Stimulated activated CD4-positive, alpha-beta T cell treated with anti-CD3 and anti-CD28 coated beads, Interleukin-15, amount 100 ng/mL, for 48 hours (primary cell): ENCODE measurements around the gene ZNF440.
"Not testable (repeated sequence)": the region's sequence is repeated elsewhere in the genome, so short reads cannot be mapped to it uniquely, and the experiment has no call there.

ENCODE experiments used
- DNase-seq, 2 donors: peaks; one replicate each; pipeline ENCODE4 v3.0.0-alpha.2; 2020; ENCODE audit warnings: low read depth in 2 of 2

Gene ZNF440

DNA sequence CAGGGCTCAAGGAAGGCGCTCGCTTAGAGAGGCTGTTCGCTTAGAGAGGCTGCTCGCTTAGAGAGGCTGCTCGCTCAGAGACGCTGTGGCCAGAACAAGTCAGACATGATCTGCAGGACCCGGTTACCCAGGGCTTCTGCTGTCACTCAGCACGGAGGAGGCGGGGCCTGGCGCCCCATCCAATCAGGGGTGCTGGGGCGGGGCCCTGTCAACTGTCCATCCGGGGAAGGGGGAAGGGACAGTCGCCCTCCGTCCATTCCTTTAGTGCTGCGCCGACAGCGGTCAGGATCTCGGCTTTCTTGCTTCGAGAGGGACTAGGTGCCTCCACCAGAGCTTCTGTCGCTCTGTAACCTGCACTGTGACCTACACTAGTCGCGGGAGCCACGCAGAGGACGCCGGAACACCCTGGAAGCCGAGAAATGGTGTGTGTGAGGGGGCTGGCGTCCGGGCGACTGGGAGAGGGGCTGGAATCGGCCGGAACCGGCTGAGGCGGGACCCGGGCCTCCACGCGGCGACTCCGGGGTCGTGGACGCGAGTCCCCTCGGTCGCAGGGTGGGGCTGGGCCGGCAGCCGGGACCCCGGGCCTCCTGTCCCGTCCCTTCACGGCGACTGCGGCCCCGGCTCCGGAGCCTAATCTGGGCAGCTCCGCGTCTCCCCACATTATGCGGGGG, at the start of gene ZNF440:
TSS of gene ZNF440 (plus strand) at position 245 of the 671 bp plus-strand sequence. CDS start at position 420, 175 bp downstream.
- DNase-seq, result peak; percentile 74 to 85

DNA sequence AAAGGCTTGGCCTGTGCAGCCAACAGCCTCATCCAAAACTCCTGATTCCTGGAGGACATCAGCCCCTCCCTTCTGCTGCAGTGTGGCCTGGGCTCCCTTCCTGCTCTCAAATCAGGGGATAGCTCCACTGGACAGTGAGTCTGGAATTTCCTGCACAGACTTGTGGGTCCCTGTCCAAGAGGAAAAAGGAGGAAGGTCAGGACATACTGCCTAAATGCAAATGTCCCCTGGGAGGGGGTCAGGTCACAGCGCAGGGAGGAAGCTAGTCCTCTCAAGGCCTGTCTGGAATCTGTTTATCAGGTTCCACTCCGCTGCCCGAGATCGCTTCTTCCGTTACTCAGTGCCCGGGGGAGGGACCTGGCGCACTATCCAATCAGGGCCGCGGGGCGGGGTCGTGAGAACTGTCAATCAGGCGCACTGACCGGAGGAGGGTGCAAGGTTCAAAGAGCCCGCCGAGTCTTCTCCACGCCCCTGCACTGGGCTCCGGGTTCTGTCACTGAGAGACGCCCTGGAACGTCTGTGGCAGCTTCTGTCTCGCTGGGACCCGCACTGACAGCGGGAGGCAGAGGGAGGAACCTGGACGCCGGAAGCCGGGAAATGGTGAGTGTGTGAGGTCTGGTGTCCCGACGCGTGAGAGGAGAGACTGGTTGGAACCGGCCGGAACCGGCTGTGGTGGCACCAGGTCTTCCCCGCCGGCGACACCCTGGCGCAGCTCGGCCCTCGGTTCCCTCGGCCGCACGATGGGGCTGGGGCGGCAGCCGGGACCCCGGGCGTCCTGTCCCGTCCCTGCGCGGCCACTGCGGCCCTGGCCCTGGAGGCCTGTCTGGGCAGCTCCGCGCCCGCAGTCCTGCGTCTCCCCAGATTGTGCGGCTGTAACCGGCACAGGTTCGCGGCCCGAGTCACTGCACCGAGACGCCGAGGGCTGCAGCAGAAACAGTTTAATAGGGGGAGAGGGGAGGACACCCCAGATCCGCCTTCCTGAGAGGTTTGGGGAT, 47.2 kb upstream of the ZNF440 start, which contains the start of gene ZNF441:
TSS of gene ZNF441 (plus strand) at position 404 of the 995 bp plus-strand sequence. CDS start at position 598, 194 bp downstream.
- peak; percentile 90 to 96 for DNase-seq

DNA sequence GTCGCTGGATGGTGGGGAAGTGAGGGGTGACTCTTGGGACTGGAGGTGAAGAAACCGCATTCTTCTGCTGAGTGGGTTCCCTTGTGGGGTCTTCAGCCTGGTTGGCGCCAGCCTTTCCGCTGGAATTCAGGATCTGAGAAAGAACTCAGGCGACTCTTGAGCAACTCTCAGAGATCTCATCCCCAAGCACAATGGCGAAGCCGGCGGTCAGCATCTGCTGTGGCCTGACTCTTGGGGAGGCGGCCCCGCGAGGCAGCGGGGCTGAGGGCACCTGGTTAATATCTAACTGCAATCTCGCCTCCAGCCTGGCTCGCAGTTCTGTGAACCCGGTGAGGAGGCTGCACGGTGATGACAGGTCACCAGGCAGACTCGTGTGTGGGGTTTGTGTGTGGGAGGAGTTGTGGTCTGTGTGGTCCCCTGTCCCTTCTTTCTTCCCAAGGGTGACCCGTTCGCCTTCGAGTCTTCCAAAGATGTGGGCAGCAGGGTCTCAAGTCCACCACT, 46.4 kb upstream of the ZNF440 start:
- DNase-seq, result peak; percentile 4 to 13

DNA sequence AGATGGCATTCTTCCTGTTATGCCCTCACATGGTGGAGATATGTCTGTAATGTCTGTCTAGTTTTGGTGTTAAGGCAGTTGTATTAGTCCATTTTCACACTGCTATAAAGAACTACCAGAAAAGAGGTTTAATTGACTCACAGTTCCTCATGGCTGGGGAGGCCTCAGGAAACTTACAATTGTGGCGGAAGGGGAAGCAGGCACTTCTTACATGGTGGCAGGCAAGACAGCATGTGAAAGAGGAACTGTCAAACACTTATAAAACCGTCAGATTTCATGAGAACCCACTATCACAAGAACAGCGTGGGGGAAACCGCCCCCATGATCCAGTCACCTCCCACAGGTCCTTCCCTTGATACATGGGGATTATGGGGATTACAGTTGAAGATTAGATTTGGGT, 44.1 kb upstream of the ZNF440 start:
- no peak for DNase-seq

DNA sequence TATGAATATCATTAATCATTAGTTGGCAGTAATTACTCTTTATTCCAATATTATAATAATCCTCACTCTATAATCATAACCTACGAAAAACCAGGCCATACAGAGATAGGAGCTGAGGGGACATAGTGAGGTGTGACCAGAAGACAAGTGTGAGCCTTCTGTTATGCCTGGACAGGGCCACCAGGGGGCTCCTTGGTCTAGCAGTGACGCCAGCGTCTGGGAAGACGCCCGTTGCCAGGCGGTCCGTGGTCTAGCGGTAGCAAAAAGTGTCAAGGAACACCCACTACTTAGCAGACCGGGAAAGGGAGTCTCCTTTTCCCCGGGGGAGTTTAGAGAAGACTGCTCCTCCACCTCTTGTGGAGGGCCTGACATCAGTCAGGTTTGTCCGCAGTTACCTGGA, 42.6 kb upstream of the ZNF440 start:
- DNase-seq, result not testable (repeated sequence)

DNA sequence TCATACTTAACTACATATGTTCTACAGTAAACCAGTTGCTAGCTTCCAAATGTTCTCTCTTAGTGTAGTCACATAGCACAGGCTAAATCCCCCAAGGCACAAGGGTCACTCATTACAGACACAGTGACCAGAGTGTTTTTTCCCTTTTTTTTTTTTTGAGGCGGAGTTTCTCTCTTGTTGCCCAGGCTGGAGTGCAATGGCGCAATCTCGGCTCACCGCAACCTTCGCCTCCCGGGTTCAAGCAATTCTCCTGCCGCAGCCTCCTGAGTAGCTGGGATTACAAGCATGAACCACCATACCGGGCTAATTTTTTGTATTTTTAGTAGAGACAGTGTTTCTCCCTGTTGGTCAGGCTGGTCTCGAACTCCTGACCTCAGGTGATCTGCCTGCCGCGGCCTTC, 37.4 kb upstream of the ZNF440 start:
- not testable (repeated sequence) for DNase-seq

DNA sequence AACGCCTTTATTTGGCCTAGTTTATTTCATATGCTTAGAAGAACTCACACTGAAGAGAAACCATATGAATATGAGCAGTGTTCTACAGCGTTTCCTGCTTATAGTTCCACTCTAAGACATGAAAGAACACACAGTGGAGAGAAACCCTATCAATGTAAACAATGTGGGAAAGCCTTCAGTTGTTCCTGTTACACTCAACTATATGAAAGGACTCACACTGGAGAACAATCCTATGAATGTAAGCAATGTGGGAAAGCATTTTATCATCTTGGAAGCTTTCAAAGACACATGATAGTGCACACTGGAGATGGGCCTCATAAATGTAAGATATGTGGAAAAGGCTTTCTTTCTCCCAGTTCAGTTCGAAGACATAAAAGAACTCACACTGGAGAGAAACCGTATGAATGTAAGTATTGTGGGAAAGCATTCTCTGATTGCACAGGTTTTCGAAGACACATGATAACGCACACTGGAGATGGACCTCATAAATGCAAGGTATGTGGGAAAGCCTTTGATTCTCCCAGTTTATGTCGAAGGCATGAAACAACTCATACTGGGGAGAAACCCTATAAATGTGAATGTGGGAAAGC, 33.5 kb upstream of the ZNF440 start:
- no peak for DNase-seq

DNA sequence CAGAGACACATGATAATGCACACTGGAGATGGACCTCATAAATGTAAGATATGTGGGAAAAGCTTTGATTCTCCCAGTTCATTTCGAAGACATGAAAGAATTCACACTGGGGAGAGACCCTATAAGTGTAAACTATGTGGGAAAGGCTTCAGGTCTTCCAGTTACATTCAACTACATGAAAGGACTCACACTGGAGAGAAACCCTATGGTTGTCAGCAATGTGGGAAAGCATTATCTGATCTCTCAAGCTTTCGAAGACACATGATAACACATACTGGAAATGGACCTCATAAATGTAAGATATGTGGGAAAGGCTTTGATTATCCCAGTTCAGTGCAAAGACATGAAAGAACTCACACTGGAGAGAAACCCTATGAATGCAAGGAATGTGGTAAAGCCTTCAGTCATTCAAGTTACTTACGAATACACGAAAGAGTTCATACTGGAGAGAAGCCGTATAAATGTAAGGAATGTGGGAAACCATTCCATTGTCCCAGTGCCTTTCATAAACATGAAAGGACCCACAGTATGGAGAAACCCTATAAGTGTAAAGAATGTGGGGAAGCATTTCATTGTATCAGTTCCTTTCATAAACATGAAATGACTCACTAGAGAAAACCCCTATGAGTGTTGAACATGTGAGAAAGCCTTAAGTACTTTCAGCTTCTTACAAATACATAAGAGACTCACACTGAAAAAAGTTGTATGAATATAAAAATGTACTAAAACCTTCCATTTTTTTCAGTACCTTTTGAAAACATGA, 32.6 kb upstream of the ZNF440 start:
- DNase-seq, result no peak

DNA sequence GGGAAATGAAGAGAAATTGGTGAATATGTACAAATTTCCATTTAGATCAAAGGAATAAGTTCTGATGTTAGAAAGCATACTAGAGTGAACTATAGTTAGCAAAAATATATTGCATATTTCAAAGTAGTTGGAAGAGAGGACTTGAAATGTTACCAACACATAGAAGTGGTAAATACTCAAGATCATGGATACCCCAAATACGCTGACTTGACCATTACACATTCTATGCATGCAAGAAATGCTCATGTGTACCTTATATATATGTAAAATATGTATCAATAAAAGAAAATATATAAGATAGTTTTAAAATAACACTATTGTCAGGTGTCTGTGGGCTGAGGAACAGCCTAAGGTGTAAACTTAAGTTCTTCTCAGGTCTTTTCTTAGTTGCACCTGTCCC, 30.3 kb upstream of the ZNF440 start:
- no peak for DNase-seq

DNA sequence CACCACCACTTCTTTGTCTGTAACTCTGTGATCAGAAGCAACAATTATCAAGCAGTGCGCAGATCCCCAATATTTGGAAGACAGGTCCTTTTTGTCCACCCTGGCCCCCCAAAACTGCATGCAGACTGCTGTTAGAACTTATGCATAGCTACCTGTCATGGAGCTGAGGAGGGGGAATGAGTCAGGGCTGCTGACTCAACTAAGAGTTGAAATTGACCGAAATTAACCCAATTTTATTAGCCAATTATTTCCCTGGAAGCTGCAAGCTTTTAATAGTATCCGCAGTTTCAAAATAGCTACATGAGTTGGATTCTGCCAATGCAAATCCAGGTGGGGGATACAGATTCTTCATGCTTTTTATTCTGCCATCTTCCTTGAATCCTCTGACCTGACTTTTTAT, 29.7 kb upstream of the ZNF440 start:
- no peak for DNase-seq

DNA sequence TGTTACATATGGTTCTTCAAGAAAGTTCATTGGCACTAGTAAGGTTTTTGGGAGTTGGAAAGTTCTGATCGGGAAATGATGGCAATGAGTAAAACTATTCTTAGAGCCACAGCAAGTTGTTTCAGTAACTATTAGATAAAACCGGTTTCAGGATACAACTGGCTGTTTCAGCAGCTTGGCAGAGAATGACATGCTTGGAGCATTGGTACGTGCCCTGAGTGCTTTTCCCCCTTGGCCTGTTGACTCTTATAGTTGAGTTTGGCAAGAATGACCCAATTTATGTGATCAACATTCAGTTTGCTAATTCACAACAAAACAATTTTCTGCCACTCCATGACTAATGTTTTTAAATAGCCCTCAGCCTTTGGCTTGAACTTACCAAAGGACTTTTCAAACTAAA, 26.5 kb upstream of the ZNF440 start:
- DNase-seq, result no peak

DNA sequence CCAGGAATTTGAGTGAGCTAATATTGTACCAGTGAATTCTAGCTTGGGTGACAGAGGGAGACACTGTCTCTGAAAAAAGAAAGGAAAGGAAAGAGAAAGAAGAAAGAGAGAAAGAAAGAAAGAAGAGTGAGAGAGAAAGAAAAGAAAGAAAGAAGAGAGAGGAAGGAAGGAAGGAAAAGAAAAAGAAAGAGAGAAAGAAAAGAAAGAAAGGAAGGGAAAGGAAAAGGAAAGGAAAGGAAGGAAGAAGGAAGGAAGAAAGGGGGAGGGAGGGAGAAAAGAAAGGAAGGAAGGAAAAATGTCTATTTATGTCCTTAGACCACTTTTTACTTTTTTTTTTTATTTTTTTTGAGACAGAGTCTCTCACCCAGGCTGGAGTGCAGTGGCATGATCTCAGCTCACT, 21.1 kb upstream of the ZNF440 start:
- no peak for DNase-seq

DNA sequence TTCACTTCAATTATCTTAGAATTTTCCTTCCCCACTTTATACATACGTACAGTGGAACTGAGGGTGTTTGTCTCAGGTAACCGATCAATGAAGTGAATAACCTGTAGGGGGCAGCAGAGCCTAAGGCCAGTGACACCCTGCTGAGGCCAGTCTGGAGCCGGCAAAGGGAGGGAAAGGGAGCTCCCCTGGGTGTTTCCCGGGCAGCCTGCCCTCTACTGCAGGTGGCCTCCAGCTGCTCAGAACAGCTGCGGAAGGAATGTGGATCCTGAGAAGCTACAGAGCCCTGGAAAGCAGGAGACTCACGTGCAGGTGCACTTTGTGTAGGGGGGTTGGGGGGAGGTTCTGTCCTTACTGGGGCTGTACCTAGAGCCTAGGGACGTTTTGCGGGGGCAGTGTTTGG, 16.6 kb upstream of the ZNF440 start:
- peak; percentile 62 to 72 for DNase-seq

DNA sequence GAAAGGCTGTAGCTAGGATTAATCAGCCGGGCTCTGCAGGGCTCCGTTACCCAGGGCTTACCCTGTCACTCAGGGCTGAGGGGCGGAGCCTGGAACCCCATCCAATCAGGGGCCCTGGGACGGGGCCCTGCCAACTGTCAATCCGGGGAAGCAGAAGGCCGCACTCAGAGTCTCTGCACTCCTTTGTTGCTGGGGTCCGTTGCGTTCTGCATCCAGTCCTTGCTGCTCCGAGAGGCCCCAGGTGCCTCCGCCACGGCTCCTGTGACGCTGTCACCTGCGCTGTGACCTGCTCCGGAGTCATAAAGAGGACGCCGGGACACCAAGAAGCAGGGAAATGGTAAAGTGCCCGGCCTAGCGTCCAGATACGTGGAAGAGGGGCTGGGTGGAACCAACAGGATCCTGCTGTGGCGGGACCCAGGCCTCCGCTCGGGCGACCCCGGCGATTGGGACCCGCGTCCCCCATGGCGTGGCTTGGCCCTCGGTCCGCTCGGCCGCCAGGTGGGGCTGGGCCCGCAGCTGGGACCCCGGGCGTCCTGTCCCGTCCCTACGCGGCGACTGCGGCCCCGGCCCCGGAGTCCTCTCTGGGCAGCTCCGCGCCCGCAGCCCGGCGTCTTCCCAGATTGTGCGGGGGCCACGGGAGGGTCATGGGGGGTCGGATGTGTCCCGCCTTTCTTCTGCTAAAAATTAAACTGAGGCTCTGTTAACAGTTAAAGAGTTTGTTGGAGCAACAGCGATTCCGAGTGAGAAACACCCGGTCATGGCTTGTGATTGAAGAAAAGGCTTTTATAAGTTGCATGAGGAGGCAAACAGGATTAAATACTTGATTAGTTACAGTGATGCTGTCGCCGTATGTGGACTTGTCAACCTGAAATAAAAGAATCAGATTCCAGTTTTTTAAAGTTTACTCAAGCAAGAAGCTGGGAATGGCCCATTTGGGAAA, 15.4 kb upstream of the ZNF440 start, which contains the start of gene ZNF491:
TSS of gene ZNF491 (plus strand) at position 133 of the 940 bp plus-strand sequence. CDS start 7,431 bp downstream, outside the sequence.
- peak; percentile 79 to 85 for DNase-seq

DNA sequence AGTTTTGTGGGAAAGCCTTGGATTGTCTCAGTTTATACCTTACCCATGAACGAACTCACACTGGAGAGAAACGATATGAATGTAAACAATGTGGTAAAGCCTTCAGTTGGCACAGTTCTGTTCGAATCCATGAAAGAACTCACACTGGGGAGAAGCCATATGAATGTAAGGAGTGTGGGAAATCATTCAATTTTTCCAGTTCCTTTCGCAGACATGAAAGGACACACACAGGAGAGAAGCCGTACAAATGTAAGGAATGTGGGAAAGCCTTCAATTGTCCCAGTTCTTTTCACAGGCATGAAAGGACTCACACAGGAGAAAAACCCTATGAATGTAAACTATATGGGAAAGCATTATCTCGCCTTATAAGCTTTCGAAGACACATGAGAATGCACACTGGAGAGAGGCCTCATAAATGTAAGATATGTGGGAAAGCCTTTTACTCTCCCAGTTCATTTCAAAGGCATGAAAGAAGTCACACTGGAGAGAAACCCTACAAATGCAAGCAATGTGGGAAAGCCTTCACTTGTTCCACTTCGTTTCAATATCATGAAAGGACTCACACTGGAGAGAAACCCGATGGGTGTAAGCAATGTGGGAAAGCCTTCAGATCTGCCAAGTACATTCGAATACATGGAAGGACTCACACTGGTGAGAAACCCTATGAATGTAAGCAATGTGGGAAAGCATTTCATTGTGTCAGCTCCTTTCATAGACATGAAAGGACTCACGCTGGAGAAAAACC, 7.5 kb upstream of the ZNF440 start:
- no peak for DNase-seq

DNA sequence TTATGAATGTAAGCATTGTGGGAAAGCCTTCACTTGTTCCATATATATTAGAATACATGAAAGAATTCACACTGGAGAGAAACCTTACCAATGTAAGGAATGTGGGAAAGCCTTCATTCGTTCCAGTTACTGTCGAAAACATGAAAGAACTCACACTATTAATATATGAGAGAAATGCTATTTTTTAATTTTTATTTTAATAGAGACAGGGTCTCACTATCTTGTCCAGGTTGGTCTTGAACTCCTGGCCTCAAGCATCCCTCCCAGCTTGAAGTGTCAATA, 7.0 kb upstream of the ZNF440 start:
- DNase-seq, result no peak

DNA sequence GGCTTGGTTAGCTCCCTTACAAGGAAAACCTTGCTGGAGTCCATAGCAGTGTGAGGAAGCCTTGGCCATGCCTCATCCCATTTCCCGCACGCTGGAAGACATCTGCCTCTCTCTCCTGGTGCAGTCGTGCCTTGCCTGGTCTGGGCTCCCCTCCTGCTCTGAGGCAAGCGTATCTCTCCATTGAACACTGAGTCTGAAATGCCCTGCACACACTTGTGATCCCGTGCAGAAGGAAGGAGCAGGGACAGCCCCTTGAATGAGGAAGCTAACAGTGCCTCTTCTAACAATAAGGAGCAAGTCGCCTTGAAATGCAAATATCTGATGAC, 407 bp upstream of the ZNF440 start:
- no peak for DNase-seq

DNA sequence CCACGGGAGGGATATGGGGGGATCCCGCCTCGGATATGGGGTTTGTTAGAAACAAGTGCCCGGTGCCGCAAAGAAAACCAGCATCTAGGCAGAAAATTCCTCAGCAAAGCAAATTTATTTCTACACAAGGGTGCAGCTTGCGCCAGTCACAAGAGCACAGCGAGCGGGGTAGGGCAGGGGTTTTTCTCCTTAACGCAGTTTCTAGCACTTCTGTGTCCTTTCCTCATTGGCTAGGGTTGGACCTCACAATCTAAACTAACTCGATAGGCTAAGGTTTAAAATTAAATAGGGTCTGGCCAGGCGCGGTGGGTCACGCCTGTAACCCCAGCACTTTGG, 595 bp downstream of the ZNF440 start:
- DNase-seq, result no peak

DNA sequence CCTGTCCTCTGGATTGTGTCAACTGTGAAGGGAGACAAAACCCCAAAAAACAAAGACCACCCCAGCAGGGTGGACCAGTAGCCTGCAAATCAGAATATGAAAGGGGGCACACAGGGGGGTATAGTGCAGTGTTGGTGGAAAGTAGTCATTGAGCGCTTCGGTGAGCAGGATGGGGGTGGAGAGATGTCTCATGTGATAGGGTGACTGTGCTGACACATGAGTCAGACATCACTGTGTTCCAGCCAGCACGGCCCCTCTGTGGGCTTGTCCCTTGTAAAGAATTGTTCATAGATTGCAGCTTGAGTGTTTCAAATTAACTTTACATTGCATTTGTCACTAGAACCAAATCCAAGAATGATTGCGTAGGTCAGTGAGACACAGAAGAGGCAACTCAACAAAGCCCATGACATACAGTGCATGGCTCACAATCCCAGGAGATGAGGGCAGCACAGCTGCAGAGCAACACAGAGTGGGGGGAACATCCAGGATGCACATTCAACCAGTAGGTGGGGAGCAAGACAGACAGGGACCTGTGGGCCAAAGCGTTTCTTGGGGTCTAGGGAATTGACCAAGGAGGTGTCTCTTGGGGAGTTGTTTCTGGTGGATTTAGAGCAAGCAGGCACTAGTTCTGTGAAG, 7.5 kb downstream of the ZNF440 start:
- no peak for DNase-seq
